ENCODE results near the gene RAD51B.

The RAD51B gene

DNA sequence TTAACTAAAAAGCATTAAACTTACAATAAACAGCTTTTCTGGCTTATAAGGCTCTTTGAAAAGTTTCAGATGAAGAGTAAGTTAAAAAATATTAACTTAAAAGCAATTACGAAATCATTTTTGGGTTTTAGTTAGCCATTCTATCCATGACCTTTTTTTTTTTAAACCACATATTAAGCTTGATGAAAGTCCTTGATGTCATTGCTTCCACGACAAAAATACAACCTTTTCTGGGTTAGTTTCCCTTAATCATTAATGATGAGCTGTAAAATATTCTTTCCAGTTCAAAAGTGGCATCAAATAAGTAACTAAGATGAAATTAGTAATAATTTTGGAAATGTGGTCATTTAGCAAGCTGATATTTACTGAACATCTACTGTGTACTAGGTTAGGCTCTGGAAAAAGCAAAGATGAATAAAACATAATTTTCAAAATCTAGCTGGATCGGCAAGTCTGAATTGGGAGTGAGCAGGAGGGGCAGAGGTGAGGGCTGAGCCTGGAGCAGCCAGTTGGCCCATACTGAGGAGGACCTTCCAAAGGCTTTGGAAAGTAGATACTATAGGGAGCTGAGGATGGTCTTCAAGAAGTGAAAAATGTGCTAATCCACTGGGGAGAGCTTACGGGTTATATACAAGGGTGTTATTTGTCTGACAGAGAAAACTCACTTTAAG is 628.1 kb downstream of the RAD51B start:
- no peak for DNase-seq (ENCODE audit: low read depth)

GRCh38 chr14:68448252-68448902 is 628.8 kb downstream of the RAD51B start:
- DNase-seq (ENCODE audit: low read depth): no peak

- no peak for DNase-seq (ENCODE audit: low read depth)
These were observed 630.1 kb downstream of the RAD51B start for GRCh38 chr14:68449561-68450181.

DNA sequence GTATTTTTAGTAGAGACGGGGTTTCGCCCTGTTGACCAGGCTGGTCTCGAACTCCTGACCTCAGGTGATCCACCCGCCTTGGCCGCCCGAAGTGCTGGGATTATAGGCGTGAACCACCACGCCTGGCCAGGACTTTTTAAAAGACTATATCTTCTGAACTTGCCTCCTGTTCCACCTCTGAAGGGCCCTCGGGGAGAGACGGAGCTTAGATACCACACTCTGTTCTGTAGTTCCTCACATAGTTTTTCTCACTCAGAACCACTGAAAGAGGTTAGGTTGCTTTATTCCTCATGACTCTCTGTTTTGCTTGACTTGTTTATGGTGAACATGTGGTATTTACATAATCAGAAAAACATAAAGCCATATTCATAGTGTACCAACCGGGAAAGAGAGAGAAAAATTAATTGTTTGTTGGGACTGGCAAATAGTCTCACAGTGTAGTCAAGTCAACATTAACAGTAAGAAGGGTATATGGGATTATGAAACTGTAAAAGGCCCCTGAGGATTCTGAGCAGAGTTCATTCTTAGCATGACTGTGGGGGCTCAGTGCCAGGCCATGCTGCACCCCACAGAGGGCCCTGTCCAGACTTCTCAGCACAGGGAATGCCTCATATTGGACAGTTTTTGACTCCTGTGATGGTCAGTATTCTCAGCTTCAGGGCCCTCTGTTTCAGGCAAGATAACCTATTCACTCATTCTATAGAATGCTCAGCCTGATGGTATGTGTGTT is 631.0 kb downstream of the RAD51B start:
- DNase-seq (ENCODE audit: low read depth): no peak

DNA sequence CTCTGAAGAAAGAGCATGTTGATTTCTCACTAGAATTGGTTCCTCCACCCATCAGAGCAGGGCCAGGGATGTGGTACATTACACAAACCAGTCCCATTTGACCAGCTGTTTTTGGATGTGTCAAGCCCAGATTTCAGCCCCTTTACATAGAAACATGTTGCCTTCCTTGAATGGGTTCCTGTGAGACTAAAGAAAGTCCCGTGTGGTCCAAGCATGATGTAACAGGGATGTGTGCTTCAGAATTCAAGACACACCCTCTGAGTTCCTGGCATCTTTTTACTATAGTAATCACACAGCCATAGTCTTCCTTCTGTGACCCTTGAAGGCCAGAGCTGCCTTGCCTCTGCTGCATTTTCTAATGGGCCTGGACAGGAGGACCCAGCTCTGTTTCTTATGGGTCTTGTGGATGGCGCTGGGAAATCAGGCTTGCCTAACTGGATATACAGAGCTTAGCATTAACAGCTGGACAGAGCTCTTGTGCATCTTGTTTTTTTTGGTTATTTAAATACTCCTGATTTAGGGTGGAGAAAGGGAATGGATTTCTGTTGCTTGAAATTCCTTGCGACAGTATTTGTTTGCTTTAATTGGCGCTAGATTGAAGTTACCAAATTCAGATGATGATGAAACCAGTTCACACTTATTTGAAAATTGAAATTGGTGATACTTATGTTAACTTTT is 632.3 kb downstream of the RAD51B start:
- DNase-seq (ENCODE audit: low read depth): no peak

DNA sequence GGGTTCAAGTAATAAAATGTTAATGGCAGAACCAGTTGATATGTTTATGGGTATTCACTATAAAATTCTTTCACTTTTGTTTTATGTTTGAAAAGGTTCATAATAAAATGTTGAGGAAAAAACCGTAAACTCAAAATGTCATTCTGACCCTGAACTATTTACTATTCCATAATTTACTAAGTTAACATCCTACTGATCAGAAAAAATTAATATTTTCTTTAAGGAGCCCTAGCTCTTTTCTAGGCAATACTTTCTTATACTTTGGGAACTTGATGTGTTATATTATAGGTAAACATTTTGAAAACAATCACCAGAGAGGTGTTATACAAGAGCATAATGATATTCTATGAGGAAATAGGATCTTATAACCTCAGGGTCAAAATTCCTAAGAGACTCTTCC is 638.7 kb downstream of the RAD51B start:
- no peak for DNase-seq (ENCODE audit: low read depth)

DNA sequence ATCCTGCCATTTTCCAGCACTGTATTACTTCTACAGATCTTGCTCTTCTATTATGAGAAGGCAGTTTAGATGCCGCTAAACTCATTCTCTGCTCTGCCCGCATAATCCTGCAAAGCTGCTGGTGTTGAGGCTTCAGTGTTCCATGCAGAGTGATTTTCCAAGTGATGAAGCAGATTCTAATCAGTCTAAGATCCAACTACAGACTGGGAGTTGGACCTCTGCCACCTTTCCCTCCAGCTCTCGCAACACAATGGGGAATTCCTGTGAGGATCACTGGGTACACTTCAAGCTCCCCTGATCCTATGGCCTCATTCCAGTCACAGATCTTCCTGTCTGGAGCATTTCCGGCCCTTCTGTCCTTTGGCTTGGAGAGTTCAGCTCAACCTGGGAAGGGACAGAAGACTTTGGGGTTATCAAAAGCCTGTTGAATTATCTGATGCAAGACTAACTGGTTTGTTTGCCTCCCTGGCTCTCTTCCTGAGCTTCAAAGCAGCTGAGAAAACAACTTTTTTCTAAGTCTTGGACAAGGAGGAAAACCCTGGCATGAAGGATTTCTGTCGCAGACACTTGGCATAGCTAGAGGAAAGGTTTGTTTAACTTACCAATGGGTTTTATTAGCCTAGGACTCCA is 639.4 kb downstream of the RAD51B start:
- DNase-seq (ENCODE audit: low read depth): no peak

- no peak for DNase-seq (ENCODE audit: low read depth)
These were observed 640.0 kb downstream of the RAD51B start for GRCh38 chr14:68459480-68460136.

- DNase-seq (ENCODE audit: low read depth): no peak
These were observed 641.0 kb downstream of the RAD51B start for GRCh38 chr14:68460541-68460940.

DNA sequence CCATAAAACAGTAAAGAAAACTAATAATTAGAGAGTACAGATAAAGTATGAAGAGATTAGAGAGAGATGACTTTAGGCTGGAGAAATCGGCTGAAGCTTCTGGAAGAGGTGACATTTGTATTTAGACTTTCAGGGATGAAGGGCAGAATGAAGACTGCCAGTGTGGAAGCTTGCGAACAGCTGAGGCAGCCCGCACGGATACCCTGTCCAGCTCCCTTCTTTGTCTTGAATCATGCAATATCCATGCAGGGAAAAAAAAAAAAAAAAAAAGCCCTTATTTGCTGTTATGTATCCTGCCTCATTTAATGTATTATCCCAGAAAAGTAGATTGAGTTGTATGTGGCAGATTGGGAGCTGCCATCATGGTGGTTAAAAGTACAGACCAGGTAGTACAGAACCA is 641.5 kb downstream of the RAD51B start:
- DNase-seq (ENCODE audit: low read depth): no peak

GRCh38 chr14:68462683-68463082 is 643.1 kb downstream of the RAD51B start:
- no peak for DNase-seq (ENCODE audit: low read depth)

DNA sequence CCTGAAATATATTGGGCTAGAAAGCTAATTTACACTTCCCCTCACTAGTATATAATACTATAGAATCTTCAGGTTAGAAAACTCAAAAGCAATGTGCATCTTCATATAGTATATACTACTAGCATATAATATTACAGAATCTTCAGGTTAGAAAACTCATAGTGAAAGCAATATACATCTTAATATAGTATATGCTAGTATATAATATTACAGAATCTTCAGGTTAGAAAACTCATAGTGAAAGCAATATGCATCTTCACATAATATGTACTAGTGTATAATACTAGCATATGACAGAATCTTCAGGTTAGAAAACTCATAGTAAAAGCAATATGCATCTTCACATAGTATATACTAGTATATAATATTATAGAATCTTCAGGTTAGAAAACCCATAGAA is 643.7 kb downstream of the RAD51B start:
- DNase-seq (ENCODE audit: low read depth): no peak

- DNase-seq (ENCODE audit: low read depth): no peak
These were observed 644.3 kb downstream of the RAD51B start for GRCh38 chr14:68463705-68464374.

DNA sequence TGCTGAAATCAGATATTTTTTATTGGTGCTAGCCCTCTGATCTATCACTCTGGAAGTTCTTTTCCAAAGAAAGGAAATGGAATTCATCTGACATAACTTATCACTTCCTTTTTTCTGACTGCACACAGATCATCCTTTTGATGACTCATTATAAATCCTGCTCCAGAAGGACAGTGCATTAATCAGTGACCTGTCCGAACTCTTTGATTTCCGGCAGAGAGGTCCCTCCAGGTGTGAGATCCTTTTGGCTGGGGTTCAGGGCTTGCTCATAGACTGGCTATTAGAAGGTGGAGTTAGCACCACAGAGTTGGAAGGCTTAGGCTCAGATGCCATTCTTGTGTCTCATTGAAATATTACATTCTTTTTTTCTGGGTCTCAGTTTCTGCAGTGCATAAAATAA is 645.1 kb downstream of the RAD51B start:
- no peak for DNase-seq (ENCODE audit: low read depth)

DNA sequence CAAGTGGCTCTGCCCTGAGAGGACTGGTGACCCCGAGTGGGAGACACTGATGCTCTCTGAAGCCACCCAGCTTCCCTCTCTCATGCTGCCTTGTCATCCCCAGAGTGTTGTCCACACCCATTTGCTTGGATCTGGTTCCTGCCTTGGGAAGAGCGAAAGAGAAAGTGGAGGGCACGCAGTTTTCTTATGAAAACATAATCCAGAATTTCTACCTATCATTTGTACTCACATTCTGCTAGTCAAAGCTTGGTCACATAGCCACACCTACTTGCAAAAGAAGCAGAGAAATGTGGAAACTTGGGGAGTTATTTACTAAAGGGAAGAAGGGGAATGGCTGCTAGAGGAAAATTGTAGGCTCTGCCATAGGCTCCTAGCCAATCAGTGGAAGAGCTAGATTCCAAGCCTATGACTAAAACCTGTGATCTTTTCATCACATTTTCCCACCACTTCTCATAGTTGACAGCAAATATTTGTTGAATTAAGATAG is 647.0 kb downstream of the RAD51B start:
- DNase-seq (ENCODE audit: low read depth): no peak

DNA sequence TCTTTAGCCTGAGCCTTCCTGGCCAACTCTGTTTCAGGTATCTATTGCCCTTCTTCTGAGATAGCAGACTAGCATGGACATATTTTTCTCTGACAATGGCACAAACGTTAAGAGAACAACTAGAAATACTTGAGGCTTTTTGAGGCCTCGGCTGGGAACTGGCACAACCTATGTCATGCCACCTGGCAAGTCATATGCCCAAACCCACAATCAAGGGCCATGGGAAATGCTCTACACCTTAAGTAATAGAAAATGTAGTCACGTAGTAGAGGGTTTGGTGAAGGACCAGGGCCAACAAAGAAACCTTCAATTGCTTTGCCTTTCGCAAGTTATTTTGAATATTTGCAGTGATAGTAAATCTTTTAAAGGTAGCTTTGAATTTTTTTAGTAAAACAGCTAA is 647.8 kb downstream of the RAD51B start:
- DNase-seq (ENCODE audit: low read depth): no peak

DNA sequence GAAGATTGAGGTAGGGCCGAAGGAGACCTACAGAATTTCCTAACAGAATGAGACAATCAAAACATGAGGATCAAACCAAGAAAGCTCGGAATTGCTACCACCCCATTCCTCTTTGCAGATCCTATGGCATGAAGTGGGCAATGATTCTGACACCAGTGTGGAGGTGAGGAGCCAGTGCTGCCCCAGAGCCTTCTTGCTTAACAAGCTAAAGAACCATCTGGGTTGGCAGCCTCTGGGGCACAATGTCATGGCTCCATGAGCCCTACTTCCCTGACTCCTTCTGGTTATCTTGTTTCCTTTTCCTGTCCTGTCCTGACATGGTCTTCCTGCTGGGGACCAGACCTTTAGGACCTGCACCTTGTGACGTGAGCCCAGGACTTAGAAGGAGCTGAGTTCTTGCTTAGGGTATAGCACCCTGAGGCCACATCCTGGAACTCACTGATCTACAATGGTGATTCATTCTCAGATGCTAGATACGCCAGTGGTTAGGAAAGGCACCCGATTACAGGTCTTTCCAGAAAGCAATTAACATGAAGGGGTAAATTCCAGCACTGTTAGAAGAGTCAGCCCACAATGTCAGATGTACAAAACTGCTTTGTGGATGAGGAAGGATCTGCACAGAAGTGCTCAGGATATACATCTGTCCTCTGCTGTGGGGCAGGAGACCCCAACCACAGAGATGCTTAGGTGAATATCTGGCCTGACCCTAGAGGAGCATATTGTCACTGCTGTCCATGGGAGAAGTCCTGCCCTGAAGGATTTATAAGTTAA is 649.0 kb downstream of the RAD51B start:
- peak; percentile 13 for DNase-seq (ENCODE audit: low read depth)

DNA sequence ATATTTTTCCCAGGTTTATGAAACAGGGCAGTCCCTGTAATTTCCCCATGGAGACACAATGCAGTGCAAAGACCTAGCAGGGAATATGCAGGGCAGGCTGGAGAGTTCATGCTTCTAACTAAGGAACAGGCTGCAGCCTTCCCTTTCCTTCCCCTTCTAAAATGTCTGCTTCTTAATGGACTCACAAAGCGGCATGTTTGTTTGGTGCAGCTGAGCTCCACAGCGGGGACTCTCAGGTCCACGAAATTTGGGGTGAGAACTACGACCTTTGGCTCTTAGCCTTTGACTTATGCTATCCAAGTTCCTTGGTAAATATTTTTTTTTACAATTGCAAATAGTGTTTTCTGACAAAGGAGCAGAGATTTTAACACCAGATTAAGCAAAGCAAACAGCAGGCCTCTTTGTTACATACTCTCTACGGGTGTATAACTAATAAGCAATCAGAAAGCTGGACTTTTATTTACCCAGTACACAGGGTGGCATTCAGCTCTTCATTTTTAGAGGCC is 649.7 kb downstream of the RAD51B start:
- DNase-seq (ENCODE audit: low read depth): no peak

DNA sequence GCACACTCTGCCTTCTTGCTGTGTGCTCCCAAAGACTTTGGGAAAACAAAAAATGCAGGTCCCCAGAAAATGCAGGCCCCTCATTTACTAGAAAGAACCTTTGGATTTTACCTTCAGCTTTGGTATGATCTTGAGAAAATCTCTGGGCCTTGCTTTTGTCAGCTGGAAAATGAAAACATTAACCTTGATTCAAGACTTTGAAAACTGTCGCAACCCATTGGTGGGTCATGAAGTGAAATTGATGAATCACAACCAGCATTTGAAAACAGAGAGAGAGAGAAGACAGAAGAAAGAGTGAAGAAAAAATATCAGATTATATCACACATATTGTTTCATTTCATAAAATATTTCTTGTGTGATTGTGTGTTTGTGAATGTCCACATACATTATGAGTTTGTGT is 650.8 kb downstream of the RAD51B start:
- DNase-seq (ENCODE audit: low read depth): no peak

Data from stimulated activated CD4-positive, alpha-beta T cell treated with anti-CD3 and anti-CD28 coated beads, Interleukin-2, amount 100 ng/mL, for 4 hours (primary cell).